GM18499 (cell line): Measurements from ENCODE around the gene SLC50A1.
"Not testable (repeated sequence)": the region's sequence is repeated elsewhere in the genome, so short reads cannot be mapped to it uniquely, and the experiment has no call there.

Experiments
- ATAC-seq: cut with Tn5 transposase; IDR thresholded peaks from one replicate; pipeline ENCODE4 v1.9.1; 2021; ENCODE audit warnings: moderate number of reproducible peaks; ENCODE audit not compliant: insufficient read depth, unreplicated experiment

Gene SLC50A1

GRCh38 chr1:155131856-155132255 lies 3.8 kb upstream of the SLC50A1 start:
- no peak for ATAC-seq

- no peak for ATAC-seq
Observed at GRCh38 chr1:155133799-155134281, 1.8 kb upstream of the SLC50A1 start.

- ATAC-seq, result no peak
Observed at GRCh38 chr1:155134322-155134721, 1.3 kb upstream of the SLC50A1 start.

GRCh38 chr1:155134880-155135414 lies 705 bp upstream of the SLC50A1 start:
- no peak for ATAC-seq

- no peak for ATAC-seq
Observed at GRCh38 chr1:155136748-155137147, 1.1 kb downstream of the SLC50A1 start.

GRCh38 chr1:155137154-155137949 lies 1.7 kb downstream of the SLC50A1 start:
- no peak for ATAC-seq

- no peak for ATAC-seq
Observed at GRCh38 chr1:155139895-155140629, 4.4 kb downstream of the SLC50A1 start, which contains the start of gene DPM3. Gene DPM3 (minus strand): TSS chr1:155140531. CDS start chr1:155140240, 291 bp downstream.

GRCh38 chr1:155140630-155140953 lies 4.9 kb downstream of the SLC50A1 start:
- ATAC-seq, result no peak

GRCh38 chr1:155141749-155142148 lies 6.1 kb downstream of the SLC50A1 start:
- no peak for ATAC-seq

- ATAC-seq, result no peak
Observed at GRCh38 chr1:155145491-155145890, 9.8 kb downstream of the SLC50A1 start.

- not testable (repeated sequence) for ATAC-seq
Observed at GRCh38 chr1:155155996-155156643, 20.5 kb downstream of the SLC50A1 start.

GRCh38 chr1:155158991-155159390 lies 23.3 kb downstream of the SLC50A1 start:
- no peak for ATAC-seq

GRCh38 chr1:155160128-155160527 lies 24.5 kb downstream of the SLC50A1 start:
- no peak for ATAC-seq

- ATAC-seq, result not testable (repeated sequence)
Observed at GRCh38 chr1:155162631-155163030, 27.0 kb downstream of the SLC50A1 start.

GRCh38 chr1:155163785-155164184 lies 28.1 kb downstream of the SLC50A1 start:
- not testable (repeated sequence) for ATAC-seq

GRCh38 chr1:155164625-155165024 lies 29.0 kb downstream of the SLC50A1 start:
- not testable (repeated sequence) for ATAC-seq

GRCh38 chr1:155166051-155166470 lies 30.4 kb downstream of the SLC50A1 start:
- no peak for ATAC-seq

- no peak for ATAC-seq
Observed at GRCh38 chr1:155166471-155167165, 31.0 kb downstream of the SLC50A1 start.

- ATAC-seq, result no peak
Observed at GRCh38 chr1:155167166-155168104, 31.8 kb downstream of the SLC50A1 start.
